Panc1 (cell line): ENCODE data around the gene ROBO3.

ENCODE experiments used
- POLR2AphosphoS5 ChIP-seq: IDR thresholded peaks from 2 replicates; pipeline ENCODE4 v1.6.1; 2012; ENCODE audit warnings: mild to moderate bottlenecking, low read depth, low read length, moderate library complexity
- SIN3A ChIP-seq: IDR thresholded peaks from 2 replicates; pipeline ENCODE4 v1.6.1; 2012; ENCODE audit warnings: low read depth, mild to moderate bottlenecking, low read length, moderate library complexity, borderline replicate concordance; ENCODE audit not compliant: insufficient read depth
- TCF7L2 ChIP-seq: IDR thresholded peaks from 2 replicates; pipeline ENCODE4 v1.6.1; 2011; ENCODE audit warnings: mild to moderate bottlenecking, low read depth, low read length, inconsistent platforms
- TF ChIP-seq, protein P1 (sequence below), 2 experiments: IDR thresholded peaks; 2 replicates each; pipeline ENCODE4 v1.6.1; 2011 to 2012; ENCODE audit warnings: low read depth in 2 of 2, control low read depth in 1 of 2, low read length in 1 of 2, mild to moderate bottlenecking in 1 of 2, moderate library complexity in 1 of 2; ENCODE audit not compliant: insufficient read depth in 1 of 2
- TF ChIP-seq, protein P2 (sequence below): fragments of 450-650 bp; IDR thresholded peaks from 2 replicates; pipeline ENCODE4 v1.5.1; 2017; ENCODE audit warnings: mild to moderate bottlenecking

DNA sequence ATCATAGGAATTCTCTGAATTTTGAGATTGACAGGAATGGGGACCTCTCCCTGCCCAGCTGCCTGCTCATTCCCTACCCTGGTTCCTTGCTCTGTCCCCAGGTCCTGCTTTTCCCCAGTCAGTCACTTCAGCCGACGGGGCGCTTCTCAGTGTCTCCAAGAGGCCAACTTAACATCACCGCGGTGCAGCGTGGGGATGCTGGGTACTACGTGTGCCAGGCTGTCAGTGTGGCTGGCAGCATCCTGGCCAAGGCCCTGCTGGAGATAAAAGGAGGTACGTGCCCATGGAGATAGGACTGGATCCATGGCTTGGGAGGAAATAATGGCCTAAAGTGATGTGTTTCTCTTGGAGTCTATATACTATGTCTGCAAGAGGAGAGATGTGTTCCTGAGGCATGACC lies 7.0 kb downstream of the ROBO3 start:
- TF ChIP-seq, protein P1, sequence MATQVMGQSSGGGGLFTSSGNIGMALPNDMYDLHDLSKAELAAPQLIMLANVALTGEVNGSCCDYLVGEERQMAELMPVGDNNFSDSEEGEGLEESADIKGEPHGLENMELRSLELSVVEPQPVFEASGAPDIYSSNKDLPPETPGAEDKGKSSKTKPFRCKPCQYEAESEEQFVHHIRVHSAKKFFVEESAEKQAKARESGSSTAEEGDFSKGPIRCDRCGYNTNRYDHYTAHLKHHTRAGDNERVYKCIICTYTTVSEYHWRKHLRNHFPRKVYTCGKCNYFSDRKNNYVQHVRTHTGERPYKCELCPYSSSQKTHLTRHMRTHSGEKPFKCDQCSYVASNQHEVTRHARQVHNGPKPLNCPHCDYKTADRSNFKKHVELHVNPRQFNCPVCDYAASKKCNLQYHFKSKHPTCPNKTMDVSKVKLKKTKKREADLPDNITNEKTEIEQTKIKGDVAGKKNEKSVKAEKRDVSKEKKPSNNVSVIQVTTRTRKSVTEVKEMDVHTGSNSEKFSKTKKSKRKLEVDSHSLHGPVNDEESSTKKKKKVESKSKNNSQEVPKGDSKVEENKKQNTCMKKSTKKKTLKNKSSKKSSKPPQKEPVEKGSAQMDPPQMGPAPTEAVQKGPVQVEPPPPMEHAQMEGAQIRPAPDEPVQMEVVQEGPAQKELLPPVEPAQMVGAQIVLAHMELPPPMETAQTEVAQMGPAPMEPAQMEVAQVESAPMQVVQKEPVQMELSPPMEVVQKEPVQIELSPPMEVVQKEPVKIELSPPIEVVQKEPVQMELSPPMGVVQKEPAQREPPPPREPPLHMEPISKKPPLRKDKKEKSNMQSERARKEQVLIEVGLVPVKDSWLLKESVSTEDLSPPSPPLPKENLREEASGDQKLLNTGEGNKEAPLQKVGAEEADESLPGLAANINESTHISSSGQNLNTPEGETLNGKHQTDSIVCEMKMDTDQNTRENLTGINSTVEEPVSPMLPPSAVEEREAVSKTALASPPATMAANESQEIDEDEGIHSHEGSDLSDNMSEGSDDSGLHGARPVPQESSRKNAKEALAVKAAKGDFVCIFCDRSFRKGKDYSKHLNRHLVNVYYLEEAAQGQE (IDR thresholded peaks at IDR 0.05; ENCODE audit: insufficient read depth in 1 of 2, low read depth in 2 of 2, low read length in 1 of 2): no peak
- TF ChIP-seq, protein P2, sequence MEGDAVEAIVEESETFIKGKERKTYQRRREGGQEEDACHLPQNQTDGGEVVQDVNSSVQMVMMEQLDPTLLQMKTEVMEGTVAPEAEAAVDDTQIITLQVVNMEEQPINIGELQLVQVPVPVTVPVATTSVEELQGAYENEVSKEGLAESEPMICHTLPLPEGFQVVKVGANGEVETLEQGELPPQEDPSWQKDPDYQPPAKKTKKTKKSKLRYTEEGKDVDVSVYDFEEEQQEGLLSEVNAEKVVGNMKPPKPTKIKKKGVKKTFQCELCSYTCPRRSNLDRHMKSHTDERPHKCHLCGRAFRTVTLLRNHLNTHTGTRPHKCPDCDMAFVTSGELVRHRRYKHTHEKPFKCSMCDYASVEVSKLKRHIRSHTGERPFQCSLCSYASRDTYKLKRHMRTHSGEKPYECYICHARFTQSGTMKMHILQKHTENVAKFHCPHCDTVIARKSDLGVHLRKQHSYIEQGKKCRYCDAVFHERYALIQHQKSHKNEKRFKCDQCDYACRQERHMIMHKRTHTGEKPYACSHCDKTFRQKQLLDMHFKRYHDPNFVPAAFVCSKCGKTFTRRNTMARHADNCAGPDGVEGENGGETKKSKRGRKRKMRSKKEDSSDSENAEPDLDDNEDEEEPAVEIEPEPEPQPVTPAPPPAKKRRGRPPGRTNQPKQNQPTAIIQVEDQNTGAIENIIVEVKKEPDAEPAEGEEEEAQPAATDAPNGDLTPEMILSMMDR: no peak
- TF ChIP-seq POLR2AphosphoS5 (no peak), TCF7L2 (no peak), SIN3A (no peak)
